Calu3 (cell line): ENCODE results near the gene CALD1. TPM values are rescaled to one million over a fixed set of nuclear protein-coding genes. Genes with fewer than 3 reads are reported as not detected.

Experiments
- BruUV-seq: library from RNA; stranded (reverse); fragments of 400-500 nt; replicated peaks from 2 replicates; lab custom pipeline; 2021; lab: Mats Ljungman, UMichigan
- CTCF ChIA-PET: fragments of 300-600 bp; sonication (Branson Sonifier 250); formaldehyde crosslinking; loops from one replicate; lab custom pipeline; 2022; ENCODE audit warnings: antibody characterized with exemption; lab: Charles Lee
- DNase-seq: peaks from one replicate; pipeline ENCODE4 v3.0.0; 2022
- H3K27ac Mint-ChIP-seq: one replicate; pipeline ENCODE4 v1.8.0; 2022; ENCODE audit warnings: mixed read lengths; ENCODE audit not compliant: unreplicated experiment
- H3K27me3 Mint-ChIP-seq: one replicate; pipeline ENCODE4 v1.8.0; 2022; ENCODE audit warnings: mixed read lengths; ENCODE audit not compliant: unreplicated experiment
- H3K36me3 Mint-ChIP-seq: one replicate; pipeline ENCODE4 v1.8.0; 2022; ENCODE audit warnings: mild to moderate bottlenecking, moderate library complexity, mixed read lengths; ENCODE audit not compliant: insufficient read depth, unreplicated experiment
- H3K4me1 Mint-ChIP-seq: one replicate; pipeline ENCODE4 v1.8.0; 2022; ENCODE audit warnings: mild to moderate bottlenecking, low read depth, mixed read lengths; ENCODE audit not compliant: unreplicated experiment
- H3K4me3 Mint-ChIP-seq: one replicate; pipeline ENCODE4 v1.8.0; 2022; ENCODE audit warnings: mild to moderate bottlenecking, low read depth, moderate library complexity, mixed read lengths; ENCODE audit not compliant: unreplicated experiment
- H3K9me3 Mint-ChIP-seq: one replicate; pipeline ENCODE4 v1.8.0; 2022; ENCODE audit warnings: low read depth, mixed read lengths; ENCODE audit not compliant: unreplicated experiment
- CTCF ChIP-seq: fragments of 200-600 bp; IDR thresholded peaks from one replicate; pipeline ENCODE4 v1.8.0; 2022; ENCODE audit warnings: antibody characterized with exemption; ENCODE audit not compliant: unreplicated experiment
- intact Hi-C: fragments of 100-400 bp; cut with micrococcal nuclease; formaldehyde crosslinking; loops from one replicate; pipeline ENCODE4 v1.10.0; 2022; ENCODE audit not compliant: unreplicated experiment
- total RNA-seq: library from RNA; stranded (reverse); gene quantifications from 2 replicates; pipeline ENCODE4 v1.2.3, GENCODE V29; 2022

The CALD1 gene
- total RNA-seq, 1 experiment from 2014 or later, result 9.3 TPM

- BruUV-seq, result no TSS peak
- no peaks in the 10 kb centered on the region for H3K9me3 Mint-ChIP-seq
- no peaks in the 10 kb centered on the region for H3K4me1 Mint-ChIP-seq
- H3K36me3 Mint-ChIP-seq, result no peaks in the 10 kb centered on the region
- intact Hi-C loops, result no loop called here
- H3K27ac Mint-ChIP-seq, result no peak overlapping the region
- no peak for TF ChIP-seq CTCF
- H3K27me3 Mint-ChIP-seq, result no peaks in the 10 kb centered on the region
- no peak for DNase-seq
- no peak overlapping the region for H3K4me3 Mint-ChIP-seq
- CTCF ChIA-PET, result no interaction called here
These were observed 46.7 kb downstream of the CALD1 start for GRCh38 chr7:134826105-134826504.

GRCh38 chr7:134827436-134827835, 48.0 kb downstream of the CALD1 start:
- CTCF ChIA-PET, result no interaction called here
- Mint-ChIP-seq H3K27me3 (no peaks in the 10 kb centered on the region), H3K4me1 (no peaks in the 10 kb centered on the region), H3K36me3 (no peaks in the 10 kb centered on the region), H3K4me3 (no peak overlapping the region), H3K27ac (no peak overlapping the region), H3K9me3 (no peaks in the 10 kb centered on the region)
- intact Hi-C loops, result no loop called here
- TF ChIP-seq CTCF, result no peak
- no TSS peak for BruUV-seq
- DNase-seq, result no peak

GRCh38 chr7:134827889-134828288, 48.5 kb downstream of the CALD1 start:
- H3K9me3 Mint-ChIP-seq, result no peaks in the 10 kb centered on the region
- no peak for TF ChIP-seq CTCF
- no peaks in the 10 kb centered on the region for H3K36me3 Mint-ChIP-seq
- H3K4me3 Mint-ChIP-seq, result no peak overlapping the region
- H3K27ac Mint-ChIP-seq, result no peak overlapping the region
- intact Hi-C loops, result no loop called here
- H3K27me3 Mint-ChIP-seq, result no peaks in the 10 kb centered on the region
- CTCF ChIA-PET, result no interaction called here
- no peaks in the 10 kb centered on the region for H3K4me1 Mint-ChIP-seq
- no TSS peak for BruUV-seq
- DNase-seq, result no peak

GRCh38 chr7:134828361-134828760, 48.9 kb downstream of the CALD1 start:
- Mint-ChIP-seq H3K4me3 (no peak overlapping the region), H3K36me3 (no peaks in the 10 kb centered on the region), H3K9me3 (no peaks in the 10 kb centered on the region), H3K4me1 (no peaks in the 10 kb centered on the region), H3K27ac (no peak overlapping the region), H3K27me3 (no peaks in the 10 kb centered on the region)
- no peak for TF ChIP-seq CTCF
- intact Hi-C loops, result no loop called here
- no peak for DNase-seq
- CTCF ChIA-PET, result no interaction called here
- no TSS peak for BruUV-seq
